ENCODE results near the gene C9orf40. TPM values are rescaled to one million over a fixed set of nuclear protein-coding genes. Genes with fewer than 3 reads are reported as not detected.
A peak's percentile ranks its signal among the peaks of the same experiment; 100 is the strongest.

Gene C9orf40
- total RNA-seq, 1 donor from 2014 or later: 2.0 TPM

DNA sequence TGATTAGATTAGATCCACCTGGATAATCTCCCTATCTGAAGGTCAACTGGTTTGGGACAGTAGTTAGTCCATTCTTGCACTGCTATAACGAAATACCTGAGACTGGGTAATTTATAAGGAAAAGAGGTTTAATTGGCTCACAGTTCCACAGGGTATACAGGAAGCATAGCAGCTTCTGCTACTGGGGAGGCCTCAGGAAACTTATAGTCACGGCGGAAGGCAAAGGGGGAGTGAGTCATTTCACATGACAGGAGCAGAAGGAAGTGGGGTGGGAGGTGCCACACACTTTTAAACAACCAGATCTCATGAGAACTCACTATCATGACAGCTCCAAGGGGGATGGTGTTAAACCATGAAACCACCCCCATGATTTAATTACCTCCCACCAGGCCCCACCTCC lies 9.9 kb downstream of the C9orf40 start:
- no peak for ATAC-seq
- DNase-seq (ENCODE audit: low spot score): no peak

DNA sequence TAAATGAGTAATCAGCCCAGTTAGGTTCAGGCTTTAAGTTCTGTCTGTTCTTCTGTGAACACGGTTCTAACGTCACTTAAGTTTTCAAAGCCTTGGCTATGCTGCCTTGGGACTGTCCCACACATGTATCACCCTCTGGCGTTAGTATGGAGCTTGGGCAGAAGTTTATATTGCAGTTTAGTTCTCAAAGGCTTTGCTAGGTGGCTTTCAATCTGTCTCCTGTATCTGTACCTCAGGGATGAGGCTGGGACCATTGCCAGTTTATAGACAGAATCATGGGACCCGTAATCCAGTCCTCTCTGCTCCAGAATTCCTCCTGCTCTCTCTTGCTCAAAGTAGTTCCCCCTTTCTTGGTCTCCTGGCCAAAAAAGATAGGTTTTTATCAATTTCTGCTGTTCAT lies 12.1 kb downstream of the C9orf40 start:
- ATAC-seq: peak; percentile 99
- DNase-seq (ENCODE audit: low spot score): peak; percentile 50

DNA sequence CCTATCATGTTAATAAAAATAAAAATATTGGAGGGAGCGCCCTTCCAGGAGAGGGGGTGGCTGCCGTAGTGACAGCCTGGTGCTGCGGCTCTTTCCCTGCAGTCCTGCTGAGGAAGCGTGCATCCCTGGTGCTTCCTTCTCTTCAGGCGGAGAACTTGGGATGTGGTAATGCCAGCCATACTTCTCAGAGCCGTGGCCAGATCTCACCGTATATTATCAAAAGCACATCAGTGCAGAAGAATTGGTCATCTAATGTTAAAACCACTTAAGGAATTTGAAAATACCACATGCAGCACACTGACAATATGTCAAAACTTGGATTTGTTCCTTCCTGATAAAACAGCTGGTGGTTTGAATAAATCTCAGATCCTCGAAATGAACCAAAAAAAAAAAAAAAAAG lies 17.7 kb downstream of the C9orf40 start:
- no peak for ATAC-seq
- no peak for DNase-seq (ENCODE audit: low spot score)

DNA sequence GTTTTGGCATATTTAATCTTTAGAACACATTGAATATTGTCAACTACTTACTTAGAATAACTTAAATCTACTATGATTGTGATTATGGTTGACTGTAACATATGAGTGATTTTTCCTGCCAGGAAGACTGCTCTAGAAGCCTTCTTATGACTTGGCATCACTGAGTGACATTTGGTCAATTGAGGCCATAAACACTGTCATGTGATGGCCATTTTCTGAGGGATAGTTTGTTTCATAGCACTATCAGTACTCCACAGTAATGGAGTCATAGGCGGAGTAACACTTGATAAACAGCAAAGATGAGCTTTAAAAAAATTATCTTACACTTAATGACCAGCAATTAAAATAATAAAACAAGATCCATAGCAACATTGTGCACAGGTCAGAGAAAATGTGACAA lies 31.0 kb downstream of the C9orf40 start:
- ATAC-seq (no peak), DNase-seq (ENCODE audit: low spot score) (no peak)

DNA sequence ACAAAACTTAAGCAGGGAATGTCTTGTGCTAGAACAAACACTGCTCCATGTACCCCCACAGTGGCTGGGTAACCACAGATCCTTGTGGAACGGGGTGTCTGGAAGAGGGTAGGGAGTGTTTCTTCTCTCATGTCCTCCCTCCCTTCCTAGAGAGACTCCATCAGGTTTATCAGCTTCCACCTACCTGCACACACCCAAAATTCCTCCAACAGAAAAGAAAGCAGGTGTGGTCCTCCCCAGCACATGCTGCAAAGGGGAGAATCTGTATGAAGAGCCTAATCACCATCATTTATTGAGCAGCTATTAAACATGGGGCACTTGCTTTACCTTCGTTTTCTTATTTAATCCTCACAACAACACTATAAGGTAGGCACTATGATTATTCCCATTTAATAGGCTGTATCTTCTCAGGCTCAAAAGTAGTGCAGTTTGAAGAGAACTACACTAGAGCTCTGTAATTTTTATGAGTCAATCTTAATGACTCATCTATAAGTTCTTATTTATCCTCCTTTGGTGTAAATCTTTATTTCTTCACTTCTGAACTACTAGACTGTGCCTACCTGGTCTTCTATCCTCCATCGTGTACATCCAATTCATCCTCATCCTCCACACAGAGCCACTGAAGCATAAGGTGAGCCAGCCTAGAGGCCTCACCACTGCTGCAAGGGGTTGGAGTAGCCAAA lies 31.6 kb downstream of the C9orf40 start:
- DNase-seq (ENCODE audit: low spot score) (no peak), ATAC-seq (no peak)

DNA sequence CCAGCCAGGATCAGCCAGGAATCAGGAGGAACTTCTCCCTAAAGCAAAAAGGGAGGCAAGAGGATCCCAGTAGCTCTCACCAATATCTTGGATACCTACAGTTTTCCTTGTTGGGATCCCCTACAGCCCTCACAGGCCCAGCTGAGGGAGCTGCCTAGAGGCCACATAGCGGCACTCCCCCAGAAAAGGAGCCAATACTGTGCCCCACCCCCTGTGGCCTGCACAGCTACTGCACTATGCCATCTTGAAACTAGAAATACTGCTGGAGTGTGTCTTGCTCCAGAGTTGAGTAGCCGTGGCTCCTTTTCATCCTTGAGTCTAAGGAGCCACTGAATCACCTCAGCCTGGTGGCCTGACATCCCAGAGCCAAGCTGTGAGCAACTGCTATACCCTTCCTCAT lies 42.7 kb downstream of the C9orf40 start:
- ATAC-seq: no peak
- no peak for DNase-seq (ENCODE audit: low spot score)

DNA sequence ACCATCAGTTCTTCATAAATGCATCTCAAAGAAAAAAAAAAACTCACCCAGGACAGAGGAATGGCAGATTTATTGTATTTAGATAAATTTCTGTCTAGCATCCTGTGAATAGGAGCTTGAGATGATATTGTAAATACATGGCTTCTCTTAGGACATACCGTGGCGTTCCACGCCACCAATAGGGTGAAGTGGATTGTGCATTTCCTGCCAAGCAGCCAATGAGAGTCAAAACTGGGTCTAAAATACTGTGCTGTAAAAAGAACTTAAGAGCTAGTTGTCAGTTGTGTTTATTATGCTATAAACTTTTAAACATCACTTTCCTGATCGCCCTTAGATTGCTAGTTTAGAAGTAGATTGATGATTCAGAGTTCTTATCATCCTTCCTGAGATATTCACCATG lies 44.0 kb downstream of the C9orf40 start:
- DNase-seq (ENCODE audit: low spot score) (no peak), ATAC-seq (no peak)

DNA sequence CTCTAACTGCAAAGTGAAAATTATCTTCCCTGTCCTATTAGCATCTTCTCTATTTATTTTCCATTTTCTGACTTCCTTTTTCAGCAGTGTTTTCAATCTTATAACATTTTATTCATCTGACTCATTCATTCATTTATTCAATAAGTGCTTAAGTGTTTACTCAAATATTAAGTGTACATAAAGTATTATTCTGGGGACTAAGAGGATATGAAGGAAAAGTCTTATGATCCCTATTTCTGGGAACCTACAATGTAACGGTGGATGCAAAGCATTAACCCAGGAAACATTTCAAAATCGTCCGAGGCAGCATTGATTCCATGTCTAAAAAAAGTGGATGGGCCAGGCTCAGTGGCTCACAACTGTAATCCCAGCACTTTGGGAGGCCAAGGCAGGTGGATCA lies 45.6 kb downstream of the C9orf40 start:
- ATAC-seq (no peak), DNase-seq (ENCODE audit: low spot score) (no peak)

DNA sequence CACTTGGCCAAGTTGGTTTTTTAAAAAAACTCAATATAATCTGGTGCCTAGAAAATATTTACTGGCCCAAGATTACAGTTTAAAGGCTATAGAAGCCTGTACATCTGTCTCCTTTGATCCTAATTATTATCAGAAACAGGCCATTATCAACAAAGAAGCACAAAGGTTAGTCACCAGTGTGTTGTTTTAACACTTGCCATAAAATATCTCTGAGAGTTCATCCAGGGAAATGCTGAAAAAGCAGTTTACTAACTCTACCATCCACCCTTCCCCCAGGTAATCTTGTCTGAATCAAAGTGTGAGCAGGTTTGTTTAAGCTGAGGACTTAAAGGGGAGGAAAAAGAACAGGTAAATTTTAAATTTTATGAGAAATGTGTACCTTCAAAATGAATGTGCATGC lies 51.7 kb downstream of the C9orf40 start:
- ATAC-seq: no peak
- DNase-seq (ENCODE audit: low spot score): no peak

Other genes with a start within 250 kb of the C9orf40 start
- gene TRPM6, start 65.0 kb downstream of the C9orf40 start, total RNA-seq: 0.03 TPM
- 13.8 TPM for gene CARNMT1, start 75.4 kb upstream of the C9orf40 start, total RNA-seq
- 32.9 TPM for gene NMRK1, start 135.2 kb upstream of the C9orf40 start, total RNA-seq
- 25.7 TPM for gene OSTF1, start 135.6 kb upstream of the C9orf40 start, total RNA-seq